Mesendoderm (in vitro differentiated cells): ENCODE results near the gene GRIK2.

Source experiments
- DNase-seq: peaks from one replicate; pipeline ENCODE4 v3.0.0; 2013
- H2AK5ac ChIP-seq: 2 replicates; pipeline ENCODE4 v1.6.1; 2013; ENCODE audit warnings: low read length, inconsistent platforms
- H2BK120ac ChIP-seq: 2 replicates; pipeline ENCODE4 v1.6.1; 2013; ENCODE audit warnings: low read depth, mild to moderate bottlenecking, low read length, moderate library complexity, mixed read lengths
- H2BK15ac ChIP-seq: replicated peaks from 2 replicates; pipeline ENCODE4 v1.6.1; 2013; ENCODE audit warnings: low read depth, mild to moderate bottlenecking, moderate library complexity
- H2BK5ac ChIP-seq: 2 replicates; pipeline ENCODE4 v1.6.1; 2013; ENCODE audit warnings: low read length, inconsistent platforms
- H3K18ac ChIP-seq: 2 replicates; pipeline ENCODE4 v1.6.1; 2013; ENCODE audit warnings: mild to moderate bottlenecking, low read length, mixed read lengths
- H3K23ac ChIP-seq: one replicate; pipeline ENCODE4 v1.6.1; 2013; ENCODE audit warnings: low read length
- H3K27ac ChIP-seq: 2 replicates; pipeline ENCODE4 v1.5.1; 2013; ENCODE audit warnings: low read depth, mild to moderate bottlenecking, inconsistent platforms, low read length, moderate library complexity
- H3K27me3 ChIP-seq: 2 replicates; pipeline ENCODE4 v1.6.1; 2013; ENCODE audit warnings: low read length, control low read depth, mild to moderate bottlenecking, inconsistent platforms; ENCODE audit not compliant: insufficient read depth, poor library complexity
- H3K36me3 ChIP-seq: 2 replicates; pipeline ENCODE4 v1.6.1; 2013; ENCODE audit warnings: low read length, inconsistent platforms; ENCODE audit not compliant: control insufficient read depth, insufficient read depth
- H3K4ac ChIP-seq: one replicate; pipeline ENCODE4 v1.6.1; 2013; ENCODE audit warnings: low read depth, mild to moderate bottlenecking, low read length, moderate library complexity
- H3K4me1 ChIP-seq: 2 replicates; pipeline ENCODE4 v1.6.1; 2013; ENCODE audit warnings: low read depth, low read length, inconsistent platforms; ENCODE audit not compliant: control insufficient read depth
- H3K4me2 ChIP-seq: 2 replicates; pipeline ENCODE4 v1.6.1; 2013; ENCODE audit warnings: low read length
- H3K4me3 ChIP-seq: 2 replicates; pipeline ENCODE4 v1.5.1; 2013; ENCODE audit warnings: mild to moderate bottlenecking, low read length
- H3K56ac ChIP-seq: one replicate; pipeline ENCODE4 v1.6.1; 2013; ENCODE audit warnings: low read length
- H3K79me1 ChIP-seq: 2 replicates; pipeline ENCODE4 v1.6.1; 2013; ENCODE audit warnings: low read length, inconsistent platforms
- H3K79me2 ChIP-seq: 2 replicates; pipeline ENCODE4 v1.6.1; 2013; ENCODE audit warnings: mild to moderate bottlenecking, low read length; ENCODE audit not compliant: control insufficient read depth, insufficient read depth
- H3K9ac ChIP-seq: 2 replicates; pipeline ENCODE4 v1.6.1; 2013; ENCODE audit warnings: low read length, inconsistent platforms
- H4K5ac ChIP-seq: one replicate; pipeline ENCODE4 v1.6.1; 2013; ENCODE audit warnings: low read length
- H4K8ac ChIP-seq: one replicate; pipeline ENCODE4 v1.6.1; 2013; ENCODE audit warnings: low read depth, mild to moderate bottlenecking, control low read depth, low read length, moderate library complexity
- WGBS: extraction: QIAGEN DNeasy Blood & Tissue Kit; methylation state at CpG from one replicate; pipeline ENCODE4 v1.1.7; 2013; ENCODE audit warnings: low lambda C conversion rate, missing lambda C conversion rate; ENCODE audit not compliant: insufficient coverage; ENCODE audit errors: extremely low coverage; 5-methylcytosine and 5-hydroxymethylcytosine counted together

GRIK2 gene

GRCh38 chr6:101683884-101684283 lies 290.4 kb downstream of the GRIK2 start:
- H4K5ac ChIP-seq: no peak overlapping the region
- no CpG with 5 or more reads among the region's 1 CpG for WGBS
- H3K23ac ChIP-seq: no peak overlapping the region

DNA sequence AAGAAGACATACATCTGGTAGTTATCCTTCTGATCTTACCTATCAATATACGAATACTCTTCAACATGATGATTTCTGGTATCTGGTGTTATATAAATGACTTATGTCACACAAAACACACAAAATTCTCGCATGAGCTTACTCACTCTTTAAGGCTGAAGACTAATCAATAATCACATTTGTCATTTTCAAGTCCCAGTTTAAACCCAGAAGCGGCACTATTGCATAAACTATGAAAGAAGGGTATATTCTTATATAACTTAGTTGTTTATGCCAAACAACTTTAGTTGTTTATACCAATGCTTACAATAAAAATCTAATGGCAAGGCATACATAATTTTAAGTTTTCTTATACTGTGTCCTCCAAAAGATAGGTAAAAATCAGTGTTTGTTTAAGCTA lies 293.1 kb downstream of the GRIK2 start:
- no peak for DNase-seq
- no peaks in the 10 kb centered on the region for H3K36me3 ChIP-seq
- no peak overlapping the region for H3K4me2 ChIP-seq
- no peak overlapping the region for H3K4me3 ChIP-seq
- H2AK5ac ChIP-seq: no peak overlapping the region
- no peak overlapping the region for H2BK120ac ChIP-seq
- no CpG with 5 or more reads among the region's 3 CpGs for WGBS
- H3K79me1 ChIP-seq: no peaks in the 10 kb centered on the region
- H3K4me1 ChIP-seq: no peaks in the 10 kb centered on the region
- H3K4ac ChIP-seq: no peak overlapping the region
- H4K8ac ChIP-seq: no peak overlapping the region
- no peak overlapping the region for H2BK5ac ChIP-seq
- H3K27ac ChIP-seq: no peak overlapping the region
- H3K18ac ChIP-seq: no peak overlapping the region
- no peak overlapping the region for H2BK15ac ChIP-seq
- H3K23ac ChIP-seq: no peak overlapping the region
- no peak overlapping the region for H3K56ac ChIP-seq
- H3K27me3 ChIP-seq: no peaks in the 10 kb centered on the region
- H3K79me2 ChIP-seq: no peaks in the 10 kb centered on the region
- no peak overlapping the region for H4K5ac ChIP-seq
- H3K9ac ChIP-seq: no peak overlapping the region

More at GRCh38 chr6:101683884-101684283, 290.4 kb downstream of the GRIK2 start:
- no peak overlapping the region for H3K27ac ChIP-seq
- H3K4me3 ChIP-seq: no peak overlapping the region
- H3K56ac ChIP-seq: no peak overlapping the region
- H3K79me2 ChIP-seq: no peaks in the 10 kb centered on the region
- no peaks in the 10 kb centered on the region for H3K27me3 ChIP-seq
- no peaks in the 10 kb centered on the region for H3K79me1 ChIP-seq
- no peak overlapping the region for H3K9ac ChIP-seq
- no peak overlapping the region for H3K4me2 ChIP-seq
- H2AK5ac ChIP-seq: no peak overlapping the region
- DNase-seq: no peak
- no peaks in the 10 kb centered on the region for H3K36me3 ChIP-seq
- H3K4me1 ChIP-seq: no peaks in the 10 kb centered on the region
- no peak overlapping the region for H2BK5ac ChIP-seq
- H4K8ac ChIP-seq: no peak overlapping the region
- no peak overlapping the region for H3K18ac ChIP-seq
- H3K4ac ChIP-seq: no peak overlapping the region
- H2BK120ac ChIP-seq: no peak overlapping the region
- no peak overlapping the region for H2BK15ac ChIP-seq

DNA sequence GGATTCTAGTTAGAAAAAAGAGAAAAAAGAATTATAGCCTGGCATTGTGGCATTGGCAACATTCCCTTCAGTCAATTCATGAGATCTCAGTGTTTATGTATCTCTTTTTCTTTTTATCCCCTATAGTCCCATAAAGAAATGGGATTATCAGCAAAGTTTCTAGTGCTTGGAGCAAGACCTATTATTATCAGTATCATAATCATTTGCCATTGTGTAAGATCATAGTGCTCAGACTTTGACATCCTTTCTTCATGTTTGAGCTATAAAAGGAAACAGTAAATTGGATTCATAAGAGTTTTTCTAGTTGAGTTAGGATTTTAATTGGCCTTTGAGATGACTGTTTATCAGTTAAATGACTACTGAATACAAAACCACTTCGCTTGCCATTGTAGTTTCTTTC lies 295.6 kb downstream of the GRIK2 start:
- Histone ChIP-seq H2BK15ac (no peak overlapping the region), H3K4me3 (no peak overlapping the region), H3K27me3 (no peaks in the 10 kb centered on the region), H3K9ac (no peak overlapping the region), H2BK5ac (no peak overlapping the region), H2AK5ac (no peak overlapping the region), H3K4me1 (no peaks in the 10 kb centered on the region), H4K5ac (no peak overlapping the region), H4K8ac (no peak overlapping the region), H3K4me2 (no peak overlapping the region), H2BK120ac (no peak overlapping the region), H3K27ac (no peak overlapping the region), H3K36me3 (no peaks in the 10 kb centered on the region), H3K23ac (no peak overlapping the region), H3K79me2 (no peaks in the 10 kb centered on the region), H3K4ac (no peak overlapping the region), H3K18ac (no peak overlapping the region), H3K79me1 (no peaks in the 10 kb centered on the region), H3K56ac (no peak overlapping the region)
- WGBS: no CpG with 5 or more reads among the region's 1 CpG
- no peak for DNase-seq

DNA sequence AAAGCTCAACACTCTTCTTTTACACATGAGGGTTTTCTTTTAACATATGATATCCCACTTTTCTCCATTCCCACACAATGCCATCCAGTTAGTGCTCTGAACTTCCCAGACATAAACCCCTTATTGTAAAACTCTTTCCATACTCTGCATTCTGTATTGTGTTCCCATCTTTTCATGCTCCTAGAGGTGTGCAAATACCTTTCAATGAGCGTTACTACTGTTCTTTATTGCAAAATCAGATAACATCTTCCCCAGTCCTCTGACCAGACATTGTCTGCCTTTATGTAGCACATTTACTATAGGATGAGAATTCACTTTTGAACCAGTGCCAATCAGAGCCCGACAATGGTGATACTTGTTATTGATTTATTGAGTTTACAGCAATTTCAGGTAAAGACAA lies 296.2 kb downstream of the GRIK2 start:
- no peak for DNase-seq
- Histone ChIP-seq H2BK120ac (no peak overlapping the region), H3K79me2 (no peaks in the 10 kb centered on the region), H3K23ac (no peak overlapping the region), H4K5ac (no peak overlapping the region), H3K27me3 (no peaks in the 10 kb centered on the region), H4K8ac (no peak overlapping the region), H3K18ac (no peak overlapping the region), H3K4me1 (no peaks in the 10 kb centered on the region), H3K4me2 (no peak overlapping the region), H3K9ac (no peak overlapping the region), H2BK15ac (no peak overlapping the region), H3K4ac (no peak overlapping the region), H3K27ac (no peak overlapping the region), H2AK5ac (no peak overlapping the region), H2BK5ac (no peak overlapping the region), H3K56ac (no peak overlapping the region), H3K79me1 (no peaks in the 10 kb centered on the region), H3K36me3 (no peaks in the 10 kb centered on the region), H3K4me3 (no peak overlapping the region)
- WGBS: no CpG with 5 or more reads among the region's 2 CpGs

- no peaks in the 10 kb centered on the region for H3K79me1 ChIP-seq
- H4K5ac ChIP-seq: no peak overlapping the region
- no peak overlapping the region for H2BK120ac ChIP-seq
- no peaks in the 10 kb centered on the region for H3K36me3 ChIP-seq
- no peaks in the 10 kb centered on the region for H3K79me2 ChIP-seq
- no peak overlapping the region for H3K27ac ChIP-seq
- H3K4me3 ChIP-seq: no peak overlapping the region
- H3K4me2 ChIP-seq: no peak overlapping the region
- no peaks in the 10 kb centered on the region for H3K27me3 ChIP-seq
- no peaks in the 10 kb centered on the region for H3K4me1 ChIP-seq
- no peak overlapping the region for H2AK5ac ChIP-seq
- no peak overlapping the region for H3K56ac ChIP-seq
- WGBS: no CpG with 5 or more reads among the region's 3 CpGs
- no peak overlapping the region for H2BK15ac ChIP-seq
- H3K4ac ChIP-seq: no peak overlapping the region
- H3K9ac ChIP-seq: no peak overlapping the region
- no peak overlapping the region for H3K23ac ChIP-seq
- no peak overlapping the region for H4K8ac ChIP-seq
- H3K18ac ChIP-seq: no peak overlapping the region
- no peak overlapping the region for H2BK5ac ChIP-seq
- peak; percentile 83 for DNase-seq
These were observed 307.1 kb downstream of the GRIK2 start for GRCh38 chr6:101700655-101701054.

- H3K23ac ChIP-seq: no peak overlapping the region
- no peak overlapping the region for H4K8ac ChIP-seq
- DNase-seq: no peak
- H3K18ac ChIP-seq: no peak overlapping the region
- H3K36me3 ChIP-seq: no peaks in the 10 kb centered on the region
- no peaks in the 10 kb centered on the region for H3K4me1 ChIP-seq
- H3K4me3 ChIP-seq: no peak overlapping the region
- H3K9ac ChIP-seq: no peak overlapping the region
- H2BK5ac ChIP-seq: no peak overlapping the region
- no CpG with 5 or more reads among the region's 2 CpGs for whole genome bisulfite sequencing
- no peak overlapping the region for H3K27ac ChIP-seq
- H3K79me2 ChIP-seq: no peaks in the 10 kb centered on the region
- H2AK5ac ChIP-seq: no peak overlapping the region
- H3K4ac ChIP-seq: no peak overlapping the region
- no peaks in the 10 kb centered on the region for H3K79me1 ChIP-seq
- no peaks in the 10 kb centered on the region for H3K27me3 ChIP-seq
- H3K4me2 ChIP-seq: no peak overlapping the region
- H2BK15ac ChIP-seq: no peak overlapping the region
- no peak overlapping the region for H3K56ac ChIP-seq
- no peak overlapping the region for H2BK120ac ChIP-seq
- H4K5ac ChIP-seq: no peak overlapping the region
These were observed 309.8 kb downstream of the GRIK2 start for GRCh38 chr6:101703311-101703710.
